HUDEP-2 (cell line): Measurements from ENCODE around the gene RAB31.

Experiments used
- DNase-seq, 76 experiments: peaks; one replicate each; lab custom pipeline; 2025; ENCODE audit not compliant: unreplicated experiment in 76 of 76; lab: John Stamatoyannopoulos, UW

Gene RAB31

GRCh38 chr18:9810299-9810698 is 102.2 kb downstream of the RAB31 start:
- DNase-seq = no peak

- DNase-seq = no peak
Measured at GRCh38 chr18:9810994-9811705, 103.0 kb downstream of the RAB31 start.

- no peak for DNase-seq
Measured at GRCh38 chr18:9811978-9812377, 103.9 kb downstream of the RAB31 start.

GRCh38 chr18:9814431-9814830 is 106.3 kb downstream of the RAB31 start:
- DNase-seq = no peak

GRCh38 chr18:9817286-9817685 is 109.2 kb downstream of the RAB31 start:
- DNase-seq = no peak

GRCh38 chr18:9817725-9818422 is 109.8 kb downstream of the RAB31 start:
- DNase-seq = no peak

GRCh38 chr18:9818423-9818734 is 110.3 kb downstream of the RAB31 start:
- no peak for DNase-seq

- no peak for DNase-seq
Measured at GRCh38 chr18:9820127-9820526, 112.0 kb downstream of the RAB31 start.

- DNase-seq = no peak
Measured at GRCh38 chr18:9820719-9821118, 112.6 kb downstream of the RAB31 start.

GRCh38 chr18:9822587-9823185 is 114.6 kb downstream of the RAB31 start:
- no peak for DNase-seq

GRCh38 chr18:9823805-9824473 is 115.8 kb downstream of the RAB31 start:
- DNase-seq = peak in 5 of 76 experiments; percentile 16 to 41 (median 24)

GRCh38 chr18:9824474-9824832 is 116.4 kb downstream of the RAB31 start:
- no peak for DNase-seq

- DNase-seq = no peak
Measured at GRCh38 chr18:9824952-9825371, 116.9 kb downstream of the RAB31 start.

- DNase-seq = peak in 17 of 76 experiments; percentile 0 to 73 (median 26)
Measured at GRCh38 chr18:9825571-9826073, 117.5 kb downstream of the RAB31 start.

- DNase-seq = no peak
Measured at GRCh38 chr18:9826685-9827084, 118.6 kb downstream of the RAB31 start.

GRCh38 chr18:9827211-9827792 is 119.2 kb downstream of the RAB31 start:
- no peak for DNase-seq

GRCh38 chr18:9827793-9828505 is 119.8 kb downstream of the RAB31 start:
- peak in 68 of 76 experiments; percentile 2 to 95 (median 50) for DNase-seq

- DNase-seq = no peak
Measured at GRCh38 chr18:9828506-9829396, 120.7 kb downstream of the RAB31 start.

- DNase-seq = no peak
Measured at GRCh38 chr18:9829397-9829712, 121.3 kb downstream of the RAB31 start.
